ENCODE measurements around the gene MSH3.

DNA sequence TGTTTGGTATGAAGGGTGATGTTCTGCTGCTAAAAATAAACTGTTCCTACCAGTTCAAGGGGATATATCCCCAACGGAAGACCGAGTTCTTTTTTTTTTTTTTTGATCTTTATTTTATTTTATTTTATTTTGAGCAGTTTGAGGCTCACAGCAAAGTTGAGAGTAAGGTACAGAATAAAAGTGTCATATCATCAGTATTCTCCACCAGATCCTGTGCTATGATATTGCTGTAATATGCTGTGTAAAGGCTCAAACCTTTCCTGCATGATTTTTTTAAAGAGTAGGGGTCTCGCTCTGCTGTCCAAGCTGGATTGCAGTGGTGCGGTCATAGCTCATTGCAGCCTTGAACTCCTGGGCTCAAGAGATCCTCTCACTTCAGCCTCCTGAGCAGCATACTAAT is 35.2 kb downstream of the MSH3 start:
- TF ChIP-seq POLR2A (IDR thresholded peaks at IDR 0.05): no peak
- no peak for TF ChIP-seq CTCF (IDR thresholded peaks at IDR 0.05)
